Stimulated activated CD4-positive, alpha-beta T cell treated with anti-CD3 and anti-CD28 coated beads, TNF-alpha, amount 100 ng/mL, for 24 hours (primary cell): ENCODE results near the gene ATP5PD.

ENCODE experiments used
- DNase-seq, 3 experiments: peaks; one replicate each; pipeline ENCODE4 v3.0.0-alpha.2; 2020; ENCODE audit warnings: low read depth in 3 of 3

Gene ATP5PD

GRCh38 chr17:75046407-75047289 lies at the start of gene ATP5PD, which contains the start of gene KCTD2:
Gene ATP5PD, minus strand, starts transcription at chr17:75046969. Its CDS starts 4,319 bp downstream, at chr17:75042650.
Gene KCTD2, plus strand, starts transcription at chr17:75047225. Its CDS starts 26 bp downstream, at chr17:75047251.
- peak; percentile 87 to 96 (median 90) for DNase-seq

GRCh38 chr17:75096082-75096625 lies 49.4 kb upstream of the ATP5PD start:
- DNase-seq, result no peak

- no peak for DNase-seq
Observed at GRCh38 chr17:75094871-75095399, 48.2 kb upstream of the ATP5PD start.

- DNase-seq, result no peak
Observed at GRCh38 chr17:75093548-75094158, 46.9 kb upstream of the ATP5PD start.

GRCh38 chr17:75091855-75092327 lies 45.1 kb upstream of the ATP5PD start:
- no peak for DNase-seq

GRCh38 chr17:75090871-75091854 lies 44.4 kb upstream of the ATP5PD start:
- no peak for DNase-seq

GRCh38 chr17:75088465-75089417 lies 42.0 kb upstream of the ATP5PD start:
- no peak for DNase-seq

GRCh38 chr17:75087558-75088453 lies 41.0 kb upstream of the ATP5PD start, which contains the start of gene SLC16A5:
Gene SLC16A5, plus strand, starts transcription at chr17:75087954. Its CDS starts 5,683 bp downstream, at chr17:75093637.
- DNase-seq, result peak in 1 of 3 experiments; percentile 53

- no peak for DNase-seq
Observed at GRCh38 chr17:75087182-75087557, 40.4 kb upstream of the ATP5PD start.

- no peak for DNase-seq
Observed at GRCh38 chr17:75086496-75087181, 39.9 kb upstream of the ATP5PD start.

GRCh38 chr17:75084039-75084660 lies 37.4 kb upstream of the ATP5PD start:
- DNase-seq, result no peak

GRCh38 chr17:75082683-75083082 lies 35.9 kb upstream of the ATP5PD start:
- no peak for DNase-seq

- DNase-seq, result no peak
Observed at GRCh38 chr17:75081611-75082540, 35.1 kb upstream of the ATP5PD start.

GRCh38 chr17:75079023-75079373 lies 32.2 kb upstream of the ATP5PD start:
- DNase-seq, result no peak

- DNase-seq, result no peak
Observed at GRCh38 chr17:75078284-75079022, 31.7 kb upstream of the ATP5PD start.
